GM23338 (cell line): Measurements from ENCODE around the gene TMTC2. TPM values are rescaled to one million over a fixed set of nuclear protein-coding genes. Genes with fewer than 3 reads are reported as not detected.

ENCODE experiments used
- ATAC-seq: fragments of 200-7000 bp; cut with Tn5 transposase; 3 replicates; pipeline ENCODE4 v1.9.1; 2020
- DNase-seq: peaks from one replicate; pipeline ENCODE4 v3.0.0-alpha.2; 2015; ENCODE audit warnings: low spot score
- H2AFZ ChIP-seq: fragments of 200-600 bp; sonication (generic); 2 replicates; pipeline ENCODE4 v1.8.0; 2016; ENCODE audit warnings: antibody characterized with exemption, mild to moderate bottlenecking, moderate library complexity
- H3F3A ChIP-seq: fragments of 200-600 bp; sonication (generic); replicated peaks from 2 replicates; pipeline ENCODE4 v1.8.0; 2017; ENCODE audit warnings: antibody characterized with exemption, mixed run types, low read depth
- H3K27ac ChIP-seq: fragments of 200-600 bp; sonication (generic); 2 replicates; pipeline ENCODE4 v1.6.1; 2016; ENCODE audit warnings: low read depth
- H3K27me3 ChIP-seq: fragments of 200-600 bp; sonication (generic); 2 replicates; pipeline ENCODE4 v1.8.0; 2016; ENCODE audit warnings: mild to moderate bottlenecking, mixed run types, moderate library complexity; ENCODE audit not compliant: insufficient read depth
- H3K36me3 ChIP-seq: fragments of 200-600 bp; sonication (generic); 2 replicates; pipeline ENCODE4 v1.8.0; 2016; ENCODE audit warnings: mild to moderate bottlenecking; ENCODE audit not compliant: insufficient read depth
- H3K4me1 ChIP-seq: fragments of 200-600 bp; sonication (generic); 2 replicates; pipeline ENCODE4 v1.8.0; 2016; ENCODE audit warnings: mild to moderate bottlenecking, moderate library complexity; ENCODE audit not compliant: insufficient read depth
- H3K4me2 ChIP-seq: fragments of 200-600 bp; sonication (generic); 2 replicates; pipeline ENCODE4 v1.7.1; 2017; ENCODE audit warnings: mixed run types
- H3K4me3 ChIP-seq: fragments of 200-600 bp; sonication (generic); 2 replicates; pipeline ENCODE4 v1.6.1; 2016; ENCODE audit warnings: mixed run types
- H3K79me2 ChIP-seq: fragments of 200-600 bp; sonication (generic); replicated peaks from 2 replicates; pipeline ENCODE4 v1.8.0; 2017; ENCODE audit warnings: mild to moderate bottlenecking; ENCODE audit not compliant: insufficient read depth
- H3K9me2 ChIP-seq: fragments of 200-600 bp; sonication (generic); 2 replicates; pipeline ENCODE4 v1.8.0; 2017; ENCODE audit not compliant: insufficient read depth
- H4K20me1 ChIP-seq: fragments of 200-600 bp; sonication (generic); replicated peaks from 2 replicates; pipeline ENCODE4 v1.8.0; 2017; ENCODE audit warnings: mild to moderate bottlenecking; ENCODE audit not compliant: insufficient read depth
- H3K27ac Mint-ChIP-seq: 2 replicates; pipeline ENCODE4 v1.8.0; 2020; ENCODE audit warnings: inconsistent platforms, mild to moderate bottlenecking, moderate library complexity, mixed read lengths
- H3K27me3 Mint-ChIP-seq: 3 replicates; pipeline ENCODE4 v1.8.0; 2022; ENCODE audit warnings: low read depth, mild to moderate bottlenecking, moderate library complexity, mixed read lengths, inconsistent platforms; ENCODE audit not compliant: insufficient read depth, poor library complexity
- H3K36me3 Mint-ChIP-seq: 3 replicates; pipeline ENCODE4 v1.8.0; 2021; ENCODE audit warnings: low read depth, mild to moderate bottlenecking, inconsistent platforms, moderate library complexity, mixed read lengths
- H3K4me1 Mint-ChIP-seq: 3 replicates; pipeline ENCODE4 v1.8.0; 2020; ENCODE audit warnings: mild to moderate bottlenecking, inconsistent platforms, mixed read lengths
- H3K4me3 Mint-ChIP-seq: 3 replicates; pipeline ENCODE4 v1.8.0; 2021; ENCODE audit warnings: moderate library complexity, mild to moderate bottlenecking, inconsistent platforms, mixed read lengths
- H3K9me3 Mint-ChIP-seq: 3 replicates; pipeline ENCODE4 v1.8.0; 2020; ENCODE audit warnings: moderate library complexity, mild to moderate bottlenecking, inconsistent platforms, mixed read lengths
- EZH2 ChIP-seq: fragments of 200-600 bp; sonication (generic); IDR thresholded peaks from one replicate; pipeline ENCODE4 v1.8.0; 2017; ENCODE audit warnings: antibody characterized with exemption, mild to moderate bottlenecking, low read depth; ENCODE audit not compliant: unreplicated experiment
- NANOG ChIP-seq: IDR thresholded peaks from 2 replicates; pipeline ENCODE4 v1.6.1; 2016; ENCODE audit warnings: antibody characterized with exemption, borderline replicate concordance
- POLR2AphosphoS5 ChIP-seq: IDR thresholded peaks from 2 replicates; pipeline ENCODE4 v1.6.1; 2016; ENCODE audit warnings: antibody characterized with exemption, low read depth
- STAT1 ChIP-seq: IDR thresholded peaks from one replicate; pipeline ENCODE4 v1.6.1; 2016; ENCODE audit warnings: antibody characterized with exemption; ENCODE audit not compliant: unreplicated experiment
- ZNF331 ChIP-seq: fragments of 250-450 bp; sonication (Bioruptor Pico); IDR thresholded peaks from 2 replicates; pipeline ENCODE4 v1.5.0; 2020; ENCODE audit warnings: low read depth, mild to moderate bottlenecking, moderate library complexity
- polyA plus RNA-seq: library from polyadenylated mRNA; unstranded; fragments of >200 nt; fragmentation: Nextera tagmentation; extraction: Ambion mirVana; gene quantifications from 2 replicates; pipeline ENCODE4 v1.2.1, GENCODE V29; 2016
- total RNA-seq: library from RNA; depleted of rRNA; stranded (reverse); fragments of >200 nt; shearing (Covaris generic); gene quantifications from 2 replicates; pipeline ENCODE4 v1.2.3, GENCODE V29; 2014
- TF ChIP-seq, protein P1 (sequence below): fragments of 250-450 bp; sonication (Bioruptor Pico); IDR thresholded peaks from 2 replicates; pipeline ENCODE4 v1.5.0; 2020; ENCODE audit warnings: mild to moderate bottlenecking, moderate library complexity

TMTC2 gene
- total and polyA plus RNA-seq, 2 experiments from 2014 or later = 0.57 to 6.5 TPM

DNA sequence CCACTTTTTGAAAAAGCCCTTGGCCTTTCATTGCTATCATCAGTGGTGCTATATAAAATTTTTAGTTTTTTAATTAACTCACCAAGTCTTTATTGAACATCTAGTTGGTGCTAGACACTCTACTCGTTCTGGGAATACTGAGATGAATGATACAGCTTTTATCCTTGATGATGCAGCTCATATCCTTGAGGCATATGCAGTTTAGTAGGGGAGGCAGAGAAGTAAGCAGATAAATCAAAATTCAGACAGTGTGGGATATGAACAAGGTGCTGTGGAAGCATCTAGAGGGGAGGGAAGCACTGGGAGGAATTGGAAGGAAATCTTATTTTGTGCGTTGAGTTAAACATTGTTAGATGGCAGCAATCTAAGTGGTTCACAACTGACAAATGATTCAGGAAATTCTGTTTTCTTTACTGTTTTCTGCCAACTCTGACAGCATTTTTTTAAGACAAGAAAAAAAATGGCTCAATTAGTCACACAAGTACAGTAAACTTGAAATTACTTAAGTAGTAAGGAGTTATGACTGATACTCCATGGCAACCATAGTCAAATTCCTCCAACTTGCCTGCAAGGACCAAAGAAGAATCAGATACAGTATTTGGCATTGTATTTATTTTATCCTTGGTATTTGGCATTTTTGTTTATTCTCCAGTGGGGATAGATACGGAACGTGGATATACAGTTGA, 119.2 kb downstream of the TMTC2 start:
- no peaks in the 10 kb centered on the region for H3K79me2 ChIP-seq
- H3K4me3 ChIP-seq = no peak overlapping the region
- H3K9me3 Mint-ChIP-seq = peaks cover 7% of the 10 kb centered on the region; the same call in 1 of the 3 replicates
- H4K20me1 ChIP-seq = no peaks in the 10 kb centered on the region
- peaks cover 12% of the 10 kb centered on the region for H3K36me3 Mint-ChIP-seq
- no peak overlapping the region for H2AFZ ChIP-seq
- H3K9me2 ChIP-seq = 0 out of 2 replicates have a peak, but pooled peaks cover 6% of the 10 kb centered on the region
- H3K4me1 Mint-ChIP-seq = peaks cover 23% of the 10 kb centered on the region
- DNase-seq = no peak
- H3K36me3 ChIP-seq = no peaks in the 10 kb centered on the region
- no peak overlapping the region for H3K4me3 Mint-ChIP-seq
- TF ChIP-seq, protein P1, sequence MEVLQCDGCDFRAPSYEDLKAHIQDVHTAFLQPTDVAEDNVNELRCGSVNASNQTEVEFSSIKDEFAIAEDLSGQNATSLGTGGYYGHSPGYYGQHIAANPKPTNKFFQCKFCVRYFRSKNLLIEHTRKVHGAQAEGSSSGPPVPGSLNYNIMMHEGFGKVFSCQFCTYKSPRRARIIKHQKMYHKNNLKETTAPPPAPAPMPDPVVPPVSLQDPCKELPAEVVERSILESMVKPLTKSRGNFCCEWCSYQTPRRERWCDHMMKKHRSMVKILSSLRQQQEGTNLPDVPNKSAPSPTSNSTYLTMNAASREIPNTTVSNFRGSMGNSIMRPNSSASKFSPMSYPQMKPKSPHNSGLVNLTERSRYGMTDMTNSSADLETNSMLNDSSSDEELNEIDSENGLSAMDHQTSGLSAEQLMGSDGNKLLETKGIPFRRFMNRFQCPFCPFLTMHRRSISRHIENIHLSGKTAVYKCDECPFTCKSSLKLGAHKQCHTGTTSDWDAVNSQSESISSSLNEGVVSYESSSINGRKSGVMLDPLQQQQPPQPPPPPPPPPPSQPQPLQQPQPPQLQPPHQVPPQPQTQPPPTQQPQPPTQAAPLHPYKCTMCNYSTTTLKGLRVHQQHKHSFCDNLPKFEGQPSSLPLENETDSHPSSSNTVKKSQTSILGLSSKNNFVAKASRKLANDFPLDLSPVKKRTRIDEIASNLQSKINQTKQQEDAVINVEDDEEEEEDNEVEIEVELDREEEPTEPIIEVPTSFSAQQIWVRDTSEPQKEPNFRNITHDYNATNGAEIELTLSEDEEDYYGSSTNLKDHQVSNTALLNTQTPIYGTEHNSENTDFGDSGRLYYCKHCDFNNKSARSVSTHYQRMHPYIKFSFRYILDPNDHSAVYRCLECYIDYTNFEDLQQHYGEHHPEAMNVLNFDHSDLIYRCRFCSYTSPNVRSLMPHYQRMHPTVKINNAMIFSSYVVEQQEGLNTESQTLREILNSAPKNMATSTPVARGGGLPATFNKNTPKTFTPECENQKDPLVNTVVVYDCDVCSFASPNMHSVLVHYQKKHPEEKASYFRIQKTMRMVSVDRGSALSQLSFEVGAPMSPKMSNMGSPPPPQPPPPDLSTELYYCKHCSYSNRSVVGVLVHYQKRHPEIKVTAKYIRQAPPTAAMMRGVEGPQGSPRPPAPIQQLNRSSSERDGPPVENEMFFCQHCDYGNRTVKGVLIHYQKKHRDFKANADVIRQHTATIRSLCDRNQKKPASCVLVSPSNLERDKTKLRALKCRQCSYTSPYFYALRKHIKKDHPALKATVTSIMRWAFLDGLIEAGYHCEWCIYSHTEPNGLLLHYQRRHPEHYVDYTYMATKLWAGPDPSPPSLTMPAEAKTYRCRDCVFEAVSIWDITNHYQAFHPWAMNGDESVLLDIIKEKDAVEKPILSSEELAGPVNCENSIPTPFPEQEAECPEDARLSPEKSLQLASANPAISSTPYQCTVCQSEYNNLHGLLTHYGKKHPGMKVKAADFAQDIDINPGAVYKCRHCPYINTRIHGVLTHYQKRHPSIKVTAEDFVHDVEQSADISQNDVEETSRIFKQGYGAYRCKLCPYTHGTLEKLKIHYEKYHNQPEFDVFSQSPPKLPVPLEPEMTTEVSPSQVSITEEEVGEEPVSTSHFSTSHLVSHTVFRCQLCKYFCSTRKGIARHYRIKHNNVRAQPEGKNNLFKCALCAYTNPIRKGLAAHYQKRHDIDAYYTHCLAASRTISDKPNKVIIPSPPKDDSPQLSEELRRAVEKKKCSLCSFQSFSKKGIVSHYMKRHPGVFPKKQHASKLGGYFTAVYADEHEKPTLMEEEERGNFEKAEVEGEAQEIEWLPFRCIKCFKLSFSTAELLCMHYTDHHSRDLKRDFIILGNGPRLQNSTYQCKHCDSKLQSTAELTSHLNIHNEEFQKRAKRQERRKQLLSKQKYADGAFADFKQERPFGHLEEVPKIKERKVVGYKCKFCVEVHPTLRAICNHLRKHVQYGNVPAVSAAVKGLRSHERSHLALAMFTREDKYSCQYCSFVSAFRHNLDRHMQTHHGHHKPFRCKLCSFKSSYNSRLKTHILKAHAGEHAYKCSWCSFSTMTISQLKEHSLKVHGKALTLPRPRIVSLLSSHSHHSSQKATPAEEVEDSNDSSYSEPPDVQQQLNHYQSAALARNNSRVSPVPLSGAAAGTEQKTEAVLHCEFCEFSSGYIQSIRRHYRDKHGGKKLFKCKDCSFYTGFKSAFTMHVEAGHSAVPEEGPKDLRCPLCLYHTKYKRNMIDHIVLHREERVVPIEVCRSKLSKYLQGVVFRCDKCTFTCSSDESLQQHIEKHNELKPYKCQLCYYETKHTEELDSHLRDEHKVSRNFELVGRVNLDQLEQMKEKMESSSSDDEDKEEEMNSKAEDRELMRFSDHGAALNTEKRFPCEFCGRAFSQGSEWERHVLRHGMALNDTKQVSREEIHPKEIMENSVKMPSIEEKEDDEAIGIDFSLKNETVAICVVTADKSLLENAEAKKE (CRISPR knock-in tag) = no peak
- TF ChIP-seq POLR2AphosphoS5 (no peak), NANOG (no peak), ZNF331 (CRISPR knock-in tag) (no peak)
- peaks cover 13% of the 10 kb centered on the region for H3K4me1 ChIP-seq
- no peak overlapping the region for H3K27ac ChIP-seq
- no peak overlapping the region for H3K27ac Mint-ChIP-seq
- H3K27me3 Mint-ChIP-seq = peaks cover 2% of the 10 kb centered on the region
- H3K27me3 ChIP-seq = no peaks in the 10 kb centered on the region
- ATAC-seq = no peak
- no peak overlapping the region for H3K4me2 ChIP-seq
- no peaks in the 10 kb centered on the region for H3F3A ChIP-seq

DNA sequence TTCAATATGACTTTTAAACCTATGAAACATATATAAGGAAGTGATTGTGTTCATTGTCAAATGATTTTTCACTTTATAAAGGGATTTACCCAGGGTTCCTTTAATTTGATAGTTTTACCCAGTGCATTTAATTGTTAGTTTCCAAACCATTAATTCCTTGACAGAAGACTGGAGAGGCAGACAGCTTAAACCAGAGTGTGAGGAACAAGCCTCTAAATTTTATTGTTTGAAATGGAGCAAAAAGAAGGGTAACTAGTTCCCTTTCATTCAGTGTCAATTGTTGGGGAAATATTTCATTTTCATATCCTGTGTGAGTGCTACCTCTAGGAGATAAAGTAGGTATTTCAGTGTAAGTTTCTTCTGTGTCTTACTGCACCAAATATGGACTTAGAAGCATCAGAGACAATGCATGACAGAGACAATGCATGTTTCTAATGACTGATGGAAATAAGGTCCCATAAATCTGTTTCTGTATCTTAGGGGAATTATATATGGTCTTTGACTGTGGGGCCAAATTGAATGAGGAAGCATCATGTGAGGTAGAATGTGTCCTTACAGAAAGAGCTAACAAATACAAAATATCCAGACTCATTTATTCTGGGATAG, 120.5 kb downstream of the TMTC2 start:
- Mint-ChIP-seq H3K27ac (no peak overlapping the region; the same call in 1 of the 2 replicates), H3K9me3 (no peaks in the 10 kb centered on the region), H3K27me3 (peaks cover 2% of the 10 kb centered on the region), H3K4me3 (no peak overlapping the region), H3K36me3 (peaks cover 4% of the 10 kb centered on the region; the same call in 1 of the 3 replicates), H3K4me1 (peaks cover 23% of the 10 kb centered on the region)
- H3K4me1 ChIP-seq = peaks cover 13% of the 10 kb centered on the region
- no peaks in the 10 kb centered on the region for H3K27me3 ChIP-seq
- DNase-seq (no peak), ATAC-seq (no peak)
- H2AFZ ChIP-seq = no peak overlapping the region
- H4K20me1 ChIP-seq = no peaks in the 10 kb centered on the region
- H3K36me3 ChIP-seq = no peaks in the 10 kb centered on the region
- no peaks in the 10 kb centered on the region for H3K79me2 ChIP-seq
- 0 out of 2 replicates have a peak, but pooled peaks cover 6% of the 10 kb centered on the region for H3K9me2 ChIP-seq
- H3K27ac ChIP-seq = no peak overlapping the region
- no peak overlapping the region for H3K4me3 ChIP-seq
- H3F3A ChIP-seq = no peaks in the 10 kb centered on the region
- no peak for TF ChIP-seq POLR2AphosphoS5
- no peak for TF ChIP-seq ZNF331 (CRISPR knock-in tag)
- TF ChIP-seq STAT1 = no peak
- no peak for TF ChIP-seq EZH2
- H3K4me2 ChIP-seq = no peak overlapping the region
